Upper lobe of right lung (tissue), 1 donor: Measurements from ENCODE around the gene TET3. TPM values are rescaled to one million over a fixed set of nuclear protein-coding genes. Genes with fewer than 3 reads are reported as not detected.

Experiments used
- ATAC-seq: fragments of 200-7000 bp; cut with Tn5 transposase; one replicate; pipeline ENCODE4 v1.9.1; 2020; ENCODE audit warnings: mild to moderate bottlenecking, moderate library complexity
- DNase-seq: peaks from one replicate; pipeline ENCODE4 v3.0.0-alpha.2; 2020
- H3K27ac ChIP-seq: fragments of 200-600 bp; one replicate; pipeline ENCODE4 v1.8.0; 2022
- H3K27me3 ChIP-seq: fragments of 200-600 bp; one replicate; pipeline ENCODE4 v1.8.0; 2022; ENCODE audit warnings: mild to moderate bottlenecking
- H3K36me3 ChIP-seq: fragments of 200-600 bp; one replicate; pipeline ENCODE4 v1.8.0; 2022
- H3K4me1 ChIP-seq: fragments of 200-600 bp; one replicate; pipeline ENCODE4 v1.8.0; 2022
- H3K4me3 ChIP-seq: fragments of 200-600 bp; one replicate; pipeline ENCODE4 v1.8.0; 2022; ENCODE audit warnings: mild to moderate bottlenecking
- H3K9me3 ChIP-seq: fragments of 200-600 bp; one replicate; pipeline ENCODE4 v1.8.0; 2022
- CTCF ChIP-seq: fragments of 200-600 bp; IDR thresholded peaks from one replicate; pipeline ENCODE4 v1.8.0; 2022; ENCODE audit warnings: antibody characterized with exemption
- intact Hi-C: fragments of 100-400 bp; cut with DNase I; formaldehyde crosslinking; loops from one replicate; pipeline ENCODE4 v1.11.0; 2022
- total RNA-seq: library from RNA; stranded (reverse); fragmentation: NEBNext Ultra II Directional; extraction: Animal tissue kit (Norgen Biotek cat#: 25700); gene quantifications from one replicate; pipeline ENCODE4 v1.2.1, GENCODE V29; 2021
- donor health status: DM: no; HTN: yes; CAD: no; lungs with severe emphysema.

Gene TET3
- total RNA-seq, 1 donor from 2014 or later: 19.9 TPM

GRCh38 chr2:74001781-74002504 lies 17.2 kb downstream of the TET3 start:
- intact Hi-C loops: no loop called here
- Histone ChIP-seq H3K4me3 (peak overlapping the region; percentile 66), H3K27me3 (no peaks in the 10 kb centered on the region), H3K9me3 (no peaks in the 10 kb centered on the region), H3K36me3 (no peaks in the 10 kb centered on the region), H3K4me1 (peaks cover 34% of the 10 kb centered on the region), H3K27ac (no peak overlapping the region)
- peak; percentile 40 for DNase-seq
- no peak for ATAC-seq
- TF ChIP-seq CTCF: peak; percentile 4

GRCh38 chr2:74002505-74003421 lies 18.1 kb downstream of the TET3 start:
- Histone ChIP-seq H3K27ac (peak overlapping the region; percentile 60), H3K4me1 (peaks cover 41% of the 10 kb centered on the region), H3K27me3 (no peaks in the 10 kb centered on the region), H3K36me3 (no peaks in the 10 kb centered on the region), H3K4me3 (peak overlapping the region; percentile 66), H3K9me3 (no peaks in the 10 kb centered on the region)
- intact Hi-C loops: no loop called here
- ATAC-seq (peak; percentile 97), DNase-seq (peak; percentile 92)
- TF ChIP-seq CTCF: no peak

GRCh38 chr2:74003494-74004211 lies 18.9 kb downstream of the TET3 start:
- H3K9me3 ChIP-seq: no peaks in the 10 kb centered on the region
- ATAC-seq (no peak), DNase-seq (peak; percentile 36)
- H3K36me3 ChIP-seq: no peaks in the 10 kb centered on the region
- H3K4me1 ChIP-seq: peaks cover 41% of the 10 kb centered on the region
- H3K27ac ChIP-seq: no peak overlapping the region
- no peak for TF ChIP-seq CTCF
- H3K27me3 ChIP-seq: no peaks in the 10 kb centered on the region
- no peak overlapping the region for H3K4me3 ChIP-seq
- intact Hi-C loops: no loop called here

- H3K4me3 ChIP-seq: no peak overlapping the region
- H3K27ac ChIP-seq: no peak overlapping the region
- intact Hi-C loops: no loop called here
- DNase-seq: peak; percentile 39
- no peaks in the 10 kb centered on the region for H3K36me3 ChIP-seq
- H3K27me3 ChIP-seq: no peaks in the 10 kb centered on the region
- H3K9me3 ChIP-seq: no peaks in the 10 kb centered on the region
- H3K4me1 ChIP-seq: peaks cover 43% of the 10 kb centered on the region
- no peak for TF ChIP-seq CTCF
- no peak for ATAC-seq
Measured at GRCh38 chr2:74004212-74005182, 19.8 kb downstream of the TET3 start.

GRCh38 chr2:74005786-74006185 lies 21.1 kb downstream of the TET3 start:
- Histone ChIP-seq H3K36me3 (no peaks in the 10 kb centered on the region), H3K27ac (no peak overlapping the region), H3K4me3 (no peak overlapping the region), H3K4me1 (peaks cover 41% of the 10 kb centered on the region), H3K27me3 (no peaks in the 10 kb centered on the region), H3K9me3 (no peaks in the 10 kb centered on the region)
- ATAC-seq (no peak), DNase-seq (peak; percentile 19)
- intact Hi-C loops: no loop called here
- TF ChIP-seq CTCF: no peak
